Epithelial cell of esophagus (primary cell): ENCODE measurements around the gene UCP2.

Experiments
- DNase-seq: peaks from one replicate; pipeline ENCODE4 v3.0.0; 2010; ENCODE audit warnings: low read depth
- H3K4me3 ChIP-seq: 2 replicates; pipeline ENCODE4 v1.5.1; 2011; ENCODE audit warnings: mild to moderate bottlenecking, low read length, control low read depth
- CTCF ChIP-seq: IDR thresholded peaks from 2 replicates; pipeline ENCODE4 v1.5.1; 2011; ENCODE audit warnings: low read depth, mild to moderate bottlenecking, low read length, control low read depth, inconsistent platforms; ENCODE audit not compliant: insufficient read depth; ENCODE audit errors: missing control alignments

The UCP2 gene

GRCh38 chr11:73999581-74000306 is 17.1 kb upstream of the UCP2 start:
- H3K4me3 ChIP-seq: no peak overlapping the region
- no peak for TF ChIP-seq CTCF
- no peak for DNase-seq

DNA sequence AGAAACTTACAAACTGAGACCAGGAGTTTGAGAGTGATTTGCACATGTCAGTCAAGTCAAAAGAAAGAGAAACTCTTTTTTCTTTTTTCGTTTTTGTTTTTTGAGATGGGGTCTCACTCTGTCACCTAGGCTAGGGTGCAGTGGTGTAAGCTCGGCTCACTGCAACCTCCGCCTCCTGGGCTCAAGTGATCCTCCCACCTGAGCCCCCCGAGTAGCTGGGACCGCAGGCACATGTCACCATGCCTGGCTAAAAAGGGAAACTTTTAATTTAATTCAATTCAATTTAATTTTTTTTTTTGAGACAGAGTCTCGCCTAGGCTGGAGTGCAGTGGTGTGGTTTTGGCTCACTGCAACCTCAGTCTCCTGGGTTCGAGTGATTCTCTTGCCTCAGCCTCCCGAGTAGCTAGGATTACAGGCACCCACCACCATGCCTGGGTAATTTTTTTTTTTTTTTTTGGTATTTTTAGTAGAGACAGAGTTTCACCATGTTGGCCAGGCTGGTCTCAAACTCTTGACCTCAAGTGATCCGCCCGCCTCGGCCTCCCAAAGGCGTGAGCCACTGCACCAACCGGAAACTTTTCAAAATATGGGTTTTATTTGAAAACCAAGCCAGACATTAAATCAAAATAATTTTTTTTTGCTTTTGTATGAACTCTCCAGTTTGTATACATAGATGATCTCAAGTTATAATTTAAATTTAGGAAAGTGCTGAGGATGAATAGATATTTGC is 16.4 kb upstream of the UCP2 start:
- DNase-seq: no peak
- TF ChIP-seq CTCF: no peak
- no peak overlapping the region for H3K4me3 ChIP-seq

- no peak for DNase-seq
- no peak overlapping the region for H3K4me3 ChIP-seq
These were observed 14.6 kb upstream of the UCP2 start for GRCh38 chr11:73997120-73997770.

GRCh38 chr11:73996161-73996747 is 13.6 kb upstream of the UCP2 start:
- no peak overlapping the region for H3K4me3 ChIP-seq
- DNase-seq: no peak
- no peak for TF ChIP-seq CTCF

More at GRCh38 chr11:73997120-73997770, 14.6 kb upstream of the UCP2 start:
- no peak for TF ChIP-seq CTCF

DNA sequence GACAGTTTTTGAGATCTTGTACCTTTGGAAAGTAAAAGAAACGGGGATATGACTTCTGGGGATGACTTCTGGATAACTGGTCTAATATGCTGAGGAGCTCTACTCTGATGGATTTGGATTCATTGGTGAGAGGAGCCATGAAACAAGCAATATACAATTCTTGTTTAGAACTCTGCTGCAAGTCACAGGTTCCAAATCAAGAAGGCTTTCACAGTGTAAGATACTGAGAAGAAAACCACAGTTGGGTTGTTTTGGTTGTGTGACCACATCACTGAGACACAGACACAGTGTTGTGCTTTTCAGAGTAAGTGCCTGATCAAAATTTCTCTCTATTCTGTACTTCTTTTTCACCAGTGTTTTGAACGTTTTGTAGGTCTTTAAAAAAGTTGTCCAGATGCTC is 13.1 kb upstream of the UCP2 start:
- no peak overlapping the region for H3K4me3 ChIP-seq
- no peak for DNase-seq
- no peak for TF ChIP-seq CTCF

DNA sequence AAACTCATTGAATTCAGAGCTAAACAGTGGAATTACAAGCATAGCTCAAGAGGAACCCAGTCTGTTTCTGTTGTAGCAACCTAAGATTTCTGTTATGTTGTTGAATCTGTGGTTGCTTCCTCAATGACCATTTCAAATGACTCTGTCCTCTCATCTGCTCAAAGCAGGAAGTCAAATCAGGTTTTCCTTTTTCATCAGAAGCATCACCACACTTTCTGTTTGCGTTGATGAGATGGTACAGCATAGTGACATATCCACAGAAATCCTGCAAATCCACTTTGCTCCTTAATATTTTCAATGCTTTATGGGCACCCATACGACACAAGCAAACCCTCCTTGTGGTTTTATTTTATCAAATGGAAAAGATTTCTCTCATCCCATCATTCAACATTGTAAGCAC is 12.6 kb upstream of the UCP2 start:
- H3K4me3 ChIP-seq: no peak overlapping the region
- no peak for TF ChIP-seq CTCF
- DNase-seq: no peak
